NCI-H1417 (cell line): ENCODE data around the gene RGPD6.
"Not testable (repeated sequence)": the region's sequence is repeated elsewhere in the genome, so short reads cannot be mapped to it uniquely, and the experiment has no call there.

Experiments
- DNase-seq, 3 experiments: peaks; one replicate each; lab custom pipeline; 2025; lab: John Stamatoyannopoulos, UW

Gene RGPD6

DNA sequence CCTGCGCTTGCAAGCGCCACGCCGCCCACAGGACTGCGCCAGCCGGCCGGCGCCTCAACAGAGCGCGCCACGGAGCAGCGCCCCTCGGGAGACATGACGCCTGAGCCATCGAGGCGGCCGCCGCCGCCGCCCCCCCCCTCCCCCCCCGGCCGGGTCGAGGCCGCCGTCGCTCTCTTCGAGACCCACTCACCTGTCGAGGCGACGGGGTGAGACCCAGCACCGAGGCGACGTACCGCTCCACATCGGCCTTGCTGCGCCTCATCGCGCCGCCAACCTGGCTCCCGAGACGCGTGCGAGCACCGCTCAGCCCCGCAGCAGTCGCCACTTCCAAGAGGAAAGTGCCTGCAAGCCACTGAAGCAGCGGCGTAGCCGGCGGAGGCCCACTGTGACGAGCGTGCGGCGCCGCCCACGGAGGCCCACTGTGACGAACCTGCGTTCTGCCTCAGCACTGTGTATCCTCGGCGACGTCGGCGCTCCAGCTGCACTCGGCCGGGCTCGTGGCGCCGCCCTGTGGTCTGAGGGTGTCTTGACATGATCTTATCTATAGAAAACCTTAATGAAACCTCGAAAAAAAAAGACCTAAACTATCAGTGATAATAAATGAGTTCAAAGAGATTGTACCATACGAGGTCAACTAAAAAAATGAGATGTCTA, at the start of gene RGPD6:
Gene RGPD6, minus strand, starts transcription at position 460 of the 654 bp plus-strand sequence. Its CDS starts 198 bp downstream, at position 262.
- DNase-seq, result not testable (repeated sequence)

DNA sequence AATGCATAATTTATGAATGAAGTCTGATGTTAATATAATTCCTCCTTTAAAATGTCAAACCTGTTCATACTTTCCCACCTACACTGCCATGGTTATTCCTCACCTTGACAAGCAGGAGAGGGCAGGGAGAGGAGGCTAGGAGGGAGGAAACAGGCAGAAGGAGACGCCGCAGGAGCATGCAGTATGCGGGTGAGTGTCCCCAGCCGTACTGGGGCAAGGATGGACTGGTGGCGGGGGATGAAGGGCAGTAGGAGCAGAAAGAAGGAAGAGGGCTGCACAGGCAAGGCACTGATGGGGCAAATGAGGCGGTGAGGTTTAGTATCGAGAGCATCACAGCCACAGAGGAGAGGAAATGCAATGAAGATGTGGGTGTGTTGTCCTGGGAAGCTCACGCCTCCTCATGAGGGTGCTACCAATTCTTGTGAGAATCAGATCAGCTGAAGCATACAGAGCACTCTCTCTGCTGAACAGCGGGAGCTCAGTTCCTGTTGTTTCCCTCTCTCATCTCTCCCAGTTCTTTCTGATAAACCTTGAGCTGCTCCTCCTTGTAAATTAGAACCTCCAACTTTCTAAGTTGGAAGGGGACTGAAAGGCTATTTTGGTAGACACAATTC, 42.4 kb upstream of the RGPD6 start:
- not testable (repeated sequence) for DNase-seq

DNA sequence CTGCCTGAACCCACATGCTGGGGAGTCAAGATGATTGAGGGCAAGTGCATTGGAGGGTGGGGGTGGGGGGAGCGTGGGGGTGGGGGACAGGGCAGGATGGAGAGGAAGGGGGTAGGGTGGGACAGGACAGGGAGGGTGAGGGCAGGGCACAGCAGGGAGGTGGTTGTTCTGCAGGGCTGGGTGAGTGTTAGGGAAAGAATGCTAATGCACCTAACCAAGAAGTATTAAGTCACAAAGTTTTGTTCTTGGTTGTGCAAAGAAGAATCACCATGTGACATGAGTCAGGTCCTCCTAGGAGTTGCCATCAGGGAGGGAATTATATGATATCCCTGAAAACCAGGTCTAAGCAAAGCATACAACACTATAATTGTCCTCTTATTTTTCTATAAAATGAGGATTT, 36.9 kb upstream of the RGPD6 start:
- not testable (repeated sequence) for DNase-seq

DNA sequence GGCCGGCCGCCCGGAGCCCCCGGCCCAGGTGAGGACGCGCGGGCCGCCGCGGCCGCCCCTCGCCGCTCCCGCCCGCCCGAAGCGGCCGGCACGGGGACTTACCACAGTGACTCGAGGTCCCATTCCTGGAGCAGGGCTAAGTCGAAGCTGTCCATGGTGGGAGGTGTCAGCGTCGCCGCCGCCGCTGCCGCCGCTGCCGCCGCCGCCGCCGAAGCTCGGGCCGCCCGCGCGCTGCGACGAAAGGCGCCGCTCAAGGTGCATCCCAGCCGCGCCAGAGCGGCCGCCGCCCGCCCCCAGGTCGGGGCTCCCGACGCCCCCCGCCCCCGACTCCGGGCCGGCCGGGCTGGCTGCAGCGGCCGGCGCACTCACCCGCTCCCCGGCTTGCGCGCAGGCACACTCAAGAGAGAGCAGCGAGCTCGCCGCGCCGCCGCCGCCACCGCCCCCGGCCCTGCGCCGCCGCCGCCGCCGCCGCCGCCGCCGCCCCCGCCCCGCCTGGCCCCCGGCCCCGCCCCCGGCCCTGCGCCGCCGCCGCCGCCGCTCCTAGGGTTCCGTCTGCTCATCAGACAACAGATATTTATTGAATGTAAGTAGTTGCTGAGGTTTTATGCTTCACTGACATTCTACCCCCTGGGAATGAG, 33.7 kb upstream of the RGPD6 start:
- not testable (repeated sequence) for DNase-seq

DNA sequence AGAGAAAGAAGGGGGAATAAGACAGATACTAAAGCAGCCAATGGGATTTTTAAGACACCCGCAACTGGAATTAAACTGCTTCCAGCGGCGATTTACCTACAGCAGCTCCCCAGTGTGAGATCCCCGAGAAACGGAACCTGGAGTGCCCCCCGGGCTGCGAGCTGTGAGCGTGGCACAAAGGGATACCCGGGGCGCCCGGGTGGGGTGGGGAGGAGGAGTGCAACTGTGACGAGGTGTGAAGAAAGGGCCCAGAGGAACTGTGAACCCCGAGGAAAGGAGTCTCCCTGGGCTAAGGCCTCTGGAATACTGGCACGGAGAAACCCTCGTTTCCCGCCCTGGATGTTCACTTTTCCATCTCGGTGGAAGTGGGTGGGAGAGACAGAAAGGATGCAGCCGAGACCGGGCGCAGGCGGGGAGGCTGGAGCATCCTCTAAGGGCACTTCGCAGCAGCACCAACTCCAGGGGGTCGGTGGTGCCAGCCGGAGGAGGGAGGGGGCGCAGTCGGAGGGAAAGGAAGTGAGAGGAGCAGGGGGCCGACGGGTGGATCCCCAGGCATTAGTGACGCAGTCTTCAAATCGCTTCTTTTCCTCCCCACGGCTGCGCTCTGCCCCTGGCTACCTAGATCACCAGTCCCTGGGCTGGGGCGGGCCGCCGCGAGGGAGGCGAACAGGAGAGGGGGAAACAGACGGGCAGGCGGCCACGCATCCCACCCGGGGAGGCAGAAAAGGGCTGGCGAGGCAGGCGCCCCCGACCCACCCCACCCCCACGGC, 33.0 kb upstream of the RGPD6 start:
- DNase-seq, result not testable (repeated sequence)

DNA sequence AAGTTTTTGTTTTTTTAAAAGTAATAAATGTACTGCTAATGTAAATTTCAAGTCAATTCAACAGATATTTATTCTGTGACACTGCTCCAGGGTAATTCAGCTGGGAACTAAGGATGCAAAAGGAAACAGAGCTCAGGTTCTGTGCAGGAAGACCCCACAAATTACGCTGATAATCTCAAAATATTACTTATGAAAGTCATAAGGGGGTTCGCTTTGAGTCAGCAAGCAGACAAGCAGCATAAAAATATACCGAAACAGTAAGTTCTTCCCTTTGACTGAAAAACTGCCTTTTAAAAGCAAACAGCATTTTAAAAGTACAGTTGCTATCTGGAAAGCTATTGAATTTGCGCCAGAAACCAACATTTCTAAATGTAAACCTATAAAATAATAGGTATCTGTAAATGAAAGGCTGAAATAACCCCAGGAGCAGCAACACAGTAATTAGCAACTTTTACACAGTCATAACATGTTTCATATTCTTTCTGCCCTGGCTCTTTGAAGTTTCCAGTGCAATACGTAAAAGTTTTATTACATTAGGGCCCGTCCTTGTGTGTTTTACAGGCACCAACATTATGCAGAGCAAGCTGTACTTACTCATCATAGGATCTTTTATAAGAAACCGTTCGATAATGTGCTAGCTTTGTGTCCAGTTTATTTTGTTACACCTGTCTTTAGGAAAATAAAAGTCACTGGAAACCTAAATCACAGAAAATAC, 31.9 kb upstream of the RGPD6 start:
- not testable (repeated sequence) for DNase-seq

DNA sequence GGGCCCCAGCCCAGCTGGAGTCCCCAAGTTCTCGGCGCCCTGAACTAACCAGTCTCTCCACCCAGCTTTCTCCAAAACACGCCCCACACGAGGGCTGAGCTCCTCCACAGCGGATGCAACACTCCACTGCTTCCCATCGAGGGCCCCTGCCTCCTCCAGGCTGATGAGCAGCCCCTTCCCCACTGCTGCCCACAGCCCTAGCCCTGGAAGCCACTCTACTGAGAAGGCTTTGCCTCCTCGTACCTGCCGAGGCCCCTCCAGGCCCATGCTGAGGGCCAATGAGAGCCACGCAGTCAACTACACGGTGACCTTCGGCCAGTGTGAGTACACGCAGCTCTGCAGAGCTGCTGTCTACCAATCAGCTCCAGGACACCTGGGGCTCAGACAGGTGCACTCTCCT, 28.0 kb upstream of the RGPD6 start:
- not testable (repeated sequence) for DNase-seq

DNA sequence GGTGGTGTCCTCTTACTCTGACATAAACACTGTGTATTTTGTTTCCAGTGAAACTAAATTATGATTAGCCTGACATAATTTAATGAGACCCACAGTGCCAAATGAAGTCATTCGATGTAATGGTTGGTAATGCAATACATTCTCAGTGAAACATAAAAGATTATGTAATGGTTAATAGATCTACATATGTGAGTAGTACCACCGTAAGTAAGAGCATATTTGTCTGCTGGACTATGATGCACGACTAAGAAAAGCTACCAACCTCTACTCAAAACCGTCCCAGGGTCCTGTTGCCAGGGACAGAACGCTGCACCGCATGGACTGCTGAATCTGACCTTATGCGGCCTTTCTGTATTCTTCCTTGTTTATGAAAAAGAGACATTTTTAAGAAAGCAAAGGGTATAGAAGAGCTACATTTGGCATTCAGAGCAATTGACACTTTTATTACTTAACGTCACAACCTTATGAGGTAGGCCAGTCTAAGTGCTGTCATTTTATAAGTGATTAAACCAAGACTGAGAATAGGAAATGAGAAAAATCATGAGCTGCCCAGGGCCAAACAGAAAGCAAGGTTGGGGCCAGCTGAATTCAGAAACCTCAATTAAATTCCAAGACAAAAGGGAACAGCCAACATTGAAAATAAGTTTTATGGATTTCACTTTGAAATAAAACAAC, 27.0 kb upstream of the RGPD6 start:
- DNase-seq, result not testable (repeated sequence)

DNA sequence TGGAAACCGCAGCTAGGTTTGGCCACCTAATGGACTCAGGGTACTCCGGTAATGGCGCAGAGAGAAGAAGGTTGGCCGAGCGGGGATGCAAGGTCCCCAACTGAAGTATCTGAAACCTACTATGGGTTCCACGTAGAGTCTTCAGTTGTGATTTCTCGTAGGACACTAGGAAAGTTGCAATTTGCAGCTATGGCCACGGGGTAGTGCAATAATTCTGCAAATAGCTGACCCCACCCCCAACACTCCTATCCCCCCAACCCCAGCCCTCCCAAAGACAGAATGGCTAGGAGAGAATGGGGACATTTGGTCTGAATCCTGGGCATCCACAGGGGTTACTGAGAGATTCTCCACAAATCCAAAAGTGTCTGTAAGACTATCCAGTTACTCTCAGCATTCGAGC, 25.1 kb upstream of the RGPD6 start:
- DNase-seq, result not testable (repeated sequence)

DNA sequence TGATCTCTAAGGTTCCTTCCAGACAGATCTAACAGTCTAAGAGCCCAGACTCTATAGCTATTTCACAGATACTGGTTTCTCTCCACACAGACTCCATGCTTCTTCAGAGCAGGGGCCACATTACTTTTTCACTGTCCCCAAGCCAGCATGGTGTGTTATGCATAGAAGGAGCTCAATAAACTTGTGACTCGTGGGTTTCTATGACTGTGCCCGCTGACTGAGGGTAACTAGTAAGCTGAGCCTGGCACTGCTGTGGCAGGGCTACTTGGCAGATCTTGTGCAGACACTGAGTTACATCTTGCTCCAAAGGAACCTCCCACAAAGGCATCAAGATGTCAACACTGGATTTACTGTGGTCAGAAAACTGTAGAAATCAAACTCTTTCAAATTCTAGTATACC, 15.0 kb upstream of the RGPD6 start:
- DNase-seq, result not testable (repeated sequence)

DNA sequence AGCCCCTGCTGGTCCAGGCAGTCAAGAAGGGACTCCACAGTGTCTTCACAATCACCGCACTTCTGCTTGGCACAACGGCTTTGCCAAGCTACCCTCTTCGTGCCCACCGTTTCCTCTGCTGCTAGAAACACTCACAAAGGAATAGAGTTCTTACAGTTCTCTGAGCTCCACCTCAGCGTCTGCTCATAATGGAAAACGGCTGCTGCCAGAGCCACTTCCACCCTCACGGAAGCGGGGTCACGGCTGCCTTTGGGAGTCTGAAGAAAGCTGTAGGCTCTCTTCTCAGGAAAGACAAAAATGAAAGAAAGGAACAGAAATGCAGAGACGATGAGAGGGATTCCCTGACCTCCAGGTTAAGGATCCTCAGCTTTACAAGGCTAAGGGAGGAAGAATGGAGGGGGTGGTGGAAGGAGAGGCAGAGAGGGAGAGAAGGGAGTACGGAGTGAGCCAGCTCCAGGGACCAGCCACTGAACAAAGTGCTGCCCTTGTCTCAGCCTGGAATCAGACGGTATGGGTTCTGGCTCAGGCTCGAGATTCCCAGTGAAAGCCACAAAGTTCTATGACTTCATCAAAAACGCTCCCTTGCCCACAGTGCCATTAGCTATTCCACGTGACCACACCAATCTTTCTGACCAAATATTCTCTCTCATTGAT, 12.8 kb upstream of the RGPD6 start:
- DNase-seq, result not testable (repeated sequence)

DNA sequence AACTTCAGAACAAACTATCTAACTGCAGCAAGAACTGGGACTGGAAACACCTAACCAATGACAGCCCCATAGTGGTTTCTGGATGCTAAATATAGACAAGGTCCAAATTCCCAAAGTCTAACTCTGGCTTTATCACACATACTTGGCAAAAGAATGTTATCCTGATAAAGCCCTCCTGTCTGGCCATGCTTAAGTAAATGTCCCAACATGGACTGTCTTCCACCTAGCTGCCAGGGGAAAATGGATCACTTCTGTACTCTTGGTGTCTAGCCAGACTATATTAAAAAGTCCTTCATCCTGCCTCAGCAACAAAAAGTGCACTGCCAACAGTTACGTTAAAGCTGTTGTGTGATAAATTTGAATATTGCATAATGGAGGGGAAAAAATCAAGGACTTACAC, 11.5 kb upstream of the RGPD6 start:
- DNase-seq, result not testable (repeated sequence)

DNA sequence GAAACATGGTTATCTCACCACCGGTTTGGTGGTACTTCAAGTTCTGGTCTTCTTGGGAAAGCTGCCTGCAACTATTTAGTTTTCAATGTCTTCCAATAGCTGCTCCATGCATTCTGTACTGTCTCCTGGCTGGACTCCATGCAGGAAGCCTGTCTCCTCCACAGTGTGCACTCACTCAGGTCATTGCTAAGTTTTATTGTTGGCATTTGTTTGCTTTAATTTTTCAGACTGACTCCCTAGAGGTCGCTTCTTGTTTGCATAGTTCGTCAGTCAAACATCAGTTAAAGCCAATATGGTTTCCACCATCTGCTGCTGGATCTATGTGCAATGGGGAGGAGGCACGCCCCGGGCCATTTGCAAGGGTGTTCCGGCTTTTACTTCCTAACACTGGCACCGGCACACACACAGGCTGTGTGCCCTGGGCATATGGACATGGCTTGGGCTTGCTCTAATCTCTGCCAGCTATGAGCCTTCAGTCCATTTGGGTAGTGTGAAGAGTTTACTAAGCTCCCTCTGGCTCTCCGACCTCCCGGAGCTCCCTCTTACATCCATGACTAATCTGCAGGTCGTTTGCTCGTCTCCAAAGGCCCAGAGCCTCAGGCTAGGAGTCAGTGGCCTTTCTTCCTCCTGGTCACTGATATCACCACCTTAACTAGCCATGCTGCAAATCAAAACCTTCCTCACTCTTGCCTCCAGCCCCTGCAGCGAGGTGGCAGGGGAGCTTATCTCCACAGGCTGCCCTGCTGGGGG, 2.4 kb upstream of the RGPD6 start:
- not testable (repeated sequence) for DNase-seq

DNA sequence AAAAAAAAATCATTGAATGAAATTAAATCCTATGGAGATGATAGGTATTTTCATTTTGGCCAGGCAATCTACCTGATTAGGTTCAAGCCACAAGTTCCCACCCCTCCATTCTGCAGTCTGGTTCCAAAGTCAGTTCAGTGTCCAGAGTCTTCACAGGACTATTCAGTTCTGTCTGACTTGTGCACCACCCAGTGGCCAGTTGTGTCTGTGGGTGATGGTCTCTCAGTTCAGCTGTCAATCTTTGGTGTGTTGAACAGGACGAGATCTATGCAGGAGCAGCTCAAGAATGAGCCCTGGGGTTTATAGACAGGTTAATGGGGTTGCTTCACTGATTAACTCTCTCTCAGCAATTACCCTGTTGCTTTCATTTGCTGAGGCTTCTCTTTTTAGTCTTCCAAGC, 1.4 kb upstream of the RGPD6 start:
- not testable (repeated sequence) for DNase-seq

DNA sequence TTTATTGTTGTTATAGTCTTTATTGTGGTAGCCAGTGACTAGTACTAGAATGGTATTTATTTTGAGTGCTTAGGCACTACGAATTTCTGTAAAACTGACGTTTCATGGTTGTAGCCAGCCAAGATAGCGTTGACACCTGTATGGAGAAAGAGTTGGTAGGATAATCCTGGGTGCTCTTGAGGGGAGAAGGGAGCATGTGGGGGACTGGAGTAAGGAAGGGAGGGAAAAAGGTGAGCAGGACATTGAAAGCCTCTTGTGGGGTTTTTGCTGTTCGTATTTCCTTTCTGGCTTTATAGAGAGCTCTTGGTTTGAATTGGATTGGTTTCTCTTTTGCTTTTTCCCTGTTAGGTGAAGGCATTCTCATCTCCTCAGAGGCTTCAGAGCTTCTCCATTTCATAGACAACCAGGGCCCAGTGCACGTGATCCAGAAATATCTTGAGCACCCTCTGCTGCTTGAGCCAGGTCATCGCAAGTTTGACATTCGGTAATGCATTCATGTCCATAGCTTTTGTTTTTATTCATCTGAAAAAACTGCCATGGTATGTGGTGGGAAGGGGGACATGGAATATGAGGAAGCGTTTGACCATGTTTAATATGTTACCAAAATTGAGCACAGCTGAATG, 77.2 kb downstream of the RGPD6 start:
- not testable (repeated sequence) for DNase-seq

DNA sequence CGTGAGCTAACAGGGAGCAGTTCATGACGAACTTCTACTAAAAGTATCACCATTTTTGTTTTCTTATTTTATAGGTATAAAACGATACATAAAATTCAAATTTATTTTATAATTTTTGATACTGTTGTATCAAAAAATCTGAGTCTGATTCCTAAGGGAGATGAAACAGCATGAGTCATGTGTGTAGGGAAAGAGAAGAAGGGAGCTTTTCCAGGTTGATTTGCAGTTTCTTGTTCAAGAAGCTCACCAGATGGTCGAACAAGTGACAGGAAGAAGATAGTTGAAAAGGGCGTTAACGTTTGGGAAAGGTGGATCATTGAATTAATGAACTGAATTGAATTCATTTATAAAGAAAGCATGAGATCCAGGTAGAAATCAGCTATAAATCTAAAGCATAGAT, 81.0 kb downstream of the RGPD6 start:
- not testable (repeated sequence) for DNase-seq

DNA sequence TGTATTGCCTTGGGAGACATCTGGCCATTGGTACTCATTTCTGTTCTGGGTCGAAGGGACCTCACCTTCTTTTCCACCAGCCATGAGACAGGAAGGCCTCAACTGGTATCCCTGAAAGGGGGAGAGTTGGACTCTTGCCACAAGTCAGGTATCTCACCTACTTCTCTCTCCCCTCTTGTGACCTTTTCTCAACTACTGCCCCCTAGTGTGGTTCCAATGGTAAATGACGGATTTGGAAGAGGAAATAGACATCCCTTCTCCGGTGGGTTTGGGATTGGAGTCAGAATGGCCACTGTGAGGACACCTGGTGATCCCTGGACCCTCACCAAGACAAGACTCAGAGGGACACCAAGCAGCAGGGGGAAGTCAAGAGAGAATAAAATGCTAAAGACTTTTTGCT, 82.5 kb downstream of the RGPD6 start:
- DNase-seq, result not testable (repeated sequence)

DNA sequence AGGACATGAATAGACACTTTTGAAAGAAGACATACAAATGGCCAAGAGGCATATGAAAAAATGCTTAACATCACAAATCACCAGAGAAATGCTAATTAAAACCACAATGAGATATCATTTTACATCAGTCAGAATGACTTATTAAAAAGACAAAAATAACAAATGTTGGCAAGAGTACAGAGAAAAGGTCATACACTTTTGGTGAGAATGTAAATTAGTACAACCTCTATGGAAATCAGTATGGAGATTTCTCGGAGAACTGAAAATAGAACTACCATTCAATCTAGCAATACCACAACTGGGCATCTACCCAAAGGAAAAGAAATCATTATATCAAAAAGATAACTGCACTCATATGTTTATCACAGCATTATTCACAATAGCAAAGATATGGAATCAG, 88.0 kb downstream of the RGPD6 start:
- DNase-seq, result not testable (repeated sequence)

DNA sequence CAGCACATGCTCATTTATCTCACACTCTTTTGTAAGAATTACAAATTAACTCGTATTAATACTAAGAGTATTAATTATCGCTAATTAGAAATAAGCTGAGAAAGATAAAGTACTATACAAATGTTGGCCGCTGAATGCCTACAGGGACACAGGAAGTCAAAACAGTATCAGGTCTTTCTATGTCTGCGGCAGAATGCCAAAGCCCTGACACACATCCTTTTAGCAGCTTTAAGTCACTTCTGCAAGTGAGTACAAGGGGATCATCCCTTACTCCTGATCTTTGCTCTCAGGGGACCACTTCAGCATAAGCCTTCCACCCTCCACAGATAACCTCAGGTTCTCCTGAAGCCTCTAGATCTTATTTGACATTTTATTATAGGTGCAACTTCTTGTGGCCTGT, 94.3 kb downstream of the RGPD6 start:
- DNase-seq, result not testable (repeated sequence)
